ENCODE data around the gene HDAC3. TPM values are rescaled to one million over a fixed set of nuclear protein-coding genes. Genes with fewer than 3 reads are reported as not detected.

Gene HDAC3
- total RNA-seq, 2 donors from 2014 or later = 73.3 to 78.9 TPM

DNA sequence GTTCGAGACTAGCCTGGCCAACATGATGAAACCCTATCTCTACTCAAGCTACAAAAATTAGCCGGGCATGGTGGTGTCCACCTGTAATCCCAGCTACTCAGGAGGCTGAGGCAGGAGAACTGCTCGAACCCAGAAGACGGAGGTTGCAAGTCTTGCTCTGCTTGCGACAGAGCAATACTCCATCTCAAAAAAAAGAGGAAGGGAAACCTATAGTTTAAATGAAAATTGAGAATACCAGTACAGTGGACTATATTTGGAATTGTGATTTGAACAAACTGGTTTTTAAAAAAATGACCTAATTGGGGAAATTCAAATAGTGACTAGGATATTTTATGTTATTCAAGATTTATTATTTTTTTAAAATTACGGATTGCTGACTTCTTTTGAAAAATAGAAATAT, 51.1 kb downstream of the HDAC3 start:
- peaks cover 55% of the 10 kb centered on the region for H3K36me3 Mint-ChIP-seq (ENCODE audit: low read depth)
- DNase-seq = no peak
- no peak overlapping the region for H3K4me3 Mint-ChIP-seq
- TF ChIP-seq, protein P1, sequence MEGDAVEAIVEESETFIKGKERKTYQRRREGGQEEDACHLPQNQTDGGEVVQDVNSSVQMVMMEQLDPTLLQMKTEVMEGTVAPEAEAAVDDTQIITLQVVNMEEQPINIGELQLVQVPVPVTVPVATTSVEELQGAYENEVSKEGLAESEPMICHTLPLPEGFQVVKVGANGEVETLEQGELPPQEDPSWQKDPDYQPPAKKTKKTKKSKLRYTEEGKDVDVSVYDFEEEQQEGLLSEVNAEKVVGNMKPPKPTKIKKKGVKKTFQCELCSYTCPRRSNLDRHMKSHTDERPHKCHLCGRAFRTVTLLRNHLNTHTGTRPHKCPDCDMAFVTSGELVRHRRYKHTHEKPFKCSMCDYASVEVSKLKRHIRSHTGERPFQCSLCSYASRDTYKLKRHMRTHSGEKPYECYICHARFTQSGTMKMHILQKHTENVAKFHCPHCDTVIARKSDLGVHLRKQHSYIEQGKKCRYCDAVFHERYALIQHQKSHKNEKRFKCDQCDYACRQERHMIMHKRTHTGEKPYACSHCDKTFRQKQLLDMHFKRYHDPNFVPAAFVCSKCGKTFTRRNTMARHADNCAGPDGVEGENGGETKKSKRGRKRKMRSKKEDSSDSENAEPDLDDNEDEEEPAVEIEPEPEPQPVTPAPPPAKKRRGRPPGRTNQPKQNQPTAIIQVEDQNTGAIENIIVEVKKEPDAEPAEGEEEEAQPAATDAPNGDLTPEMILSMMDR (conservative IDR thresholded peaks at IDR 0.05) = no peak
- Histone ChIP-seq H3K9me3 (ENCODE audit: control insufficient read depth, low read length) (no peaks in the 10 kb centered on the region), H3K27me3 (ENCODE audit: control insufficient read depth, insufficient read depth, low read length, poor library complexity, severe bottlenecking) (no peaks in the 10 kb centered on the region), H3K4me3 (ENCODE audit: low read length) (no peak overlapping the region), H3K36me3 (ENCODE audit: control insufficient read depth, insufficient read depth, low read length) (peaks cover 82% of the 10 kb centered on the region), H3K27ac (ENCODE audit: low read depth, low read length) (no peak overlapping the region), H3K9ac (ENCODE audit: extremely low read depth, low read length, poor library complexity, severe bottlenecking) (no peak overlapping the region), H3K4me1 (ENCODE audit: control insufficient read depth, insufficient read depth, low read length) (no peaks in the 10 kb centered on the region)
- peaks cover 1% of the 10 kb centered on the region for H3K4me1 Mint-ChIP-seq
- H3K27ac Mint-ChIP-seq = no peak overlapping the region
- H3K9me3 Mint-ChIP-seq = no peaks in the 10 kb centered on the region
- no peaks in the 10 kb centered on the region for H3K27me3 Mint-ChIP-seq (ENCODE audit: insufficient read depth)
- 88 to 92% methylated on average over 4 to 6 of the region's 6 CpGs for WGBS, 2 experiments (ENCODE audit: insufficient coverage in 1 of 2, insufficient read length in 1 of 2)

DNA sequence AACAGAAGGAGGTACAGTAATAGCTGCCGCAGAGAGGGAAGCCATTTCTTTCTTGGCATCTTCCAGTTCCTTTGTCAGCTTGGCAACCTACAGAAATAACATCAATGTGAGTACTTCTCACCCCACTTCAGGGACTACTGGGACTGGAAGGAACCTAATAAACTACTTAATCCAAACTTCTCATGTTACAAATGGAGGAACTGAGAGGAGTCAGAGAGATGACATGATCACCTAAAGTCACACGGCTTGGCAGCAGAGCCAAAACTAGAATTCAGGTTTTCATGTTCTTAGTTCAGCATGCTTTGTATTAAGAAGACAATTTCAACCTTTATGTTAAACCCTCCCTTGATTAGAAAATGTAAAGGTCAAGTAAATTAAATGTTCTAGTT, 62.5 kb downstream of the HDAC3 start:
- no peak overlapping the region for H3K27ac ChIP-seq (ENCODE audit: low read depth, low read length)
- Mint-ChIP-seq H3K27ac (no peak overlapping the region), H3K36me3 (ENCODE audit: low read depth) (peaks cover 72% of the 10 kb centered on the region), H3K4me1 (no peaks in the 10 kb centered on the region), H3K27me3 (ENCODE audit: insufficient read depth) (no peaks in the 10 kb centered on the region), H3K9me3 (no peaks in the 10 kb centered on the region), H3K4me3 (no peak overlapping the region)
- H3K4me1 ChIP-seq (ENCODE audit: control insufficient read depth, insufficient read depth, low read length) = no peaks in the 10 kb centered on the region
- 95% methylated on average over 2 of the region's 2 CpGs; no CpG with 5 or more reads in 1 of the 2 experiments for WGBS, 2 experiments (ENCODE audit: insufficient coverage in 1 of 2, insufficient read length in 1 of 2)
- no peak overlapping the region for H3K9ac ChIP-seq (ENCODE audit: extremely low read depth, low read length, poor library complexity, severe bottlenecking)
- H3K9me3 ChIP-seq (ENCODE audit: control insufficient read depth, low read length) = no peaks in the 10 kb centered on the region
- no peak for DNase-seq
- H3K36me3 ChIP-seq (ENCODE audit: control insufficient read depth, insufficient read depth, low read length) = peaks cover 89% of the 10 kb centered on the region
- H3K27me3 ChIP-seq (ENCODE audit: control insufficient read depth, insufficient read depth, low read length, poor library complexity, severe bottlenecking) = no peaks in the 10 kb centered on the region
- H3K4me3 ChIP-seq (ENCODE audit: low read length) = no peak overlapping the region
- TF ChIP-seq, protein P1 (conservative IDR thresholded peaks at IDR 0.05) = no peak

DNA sequence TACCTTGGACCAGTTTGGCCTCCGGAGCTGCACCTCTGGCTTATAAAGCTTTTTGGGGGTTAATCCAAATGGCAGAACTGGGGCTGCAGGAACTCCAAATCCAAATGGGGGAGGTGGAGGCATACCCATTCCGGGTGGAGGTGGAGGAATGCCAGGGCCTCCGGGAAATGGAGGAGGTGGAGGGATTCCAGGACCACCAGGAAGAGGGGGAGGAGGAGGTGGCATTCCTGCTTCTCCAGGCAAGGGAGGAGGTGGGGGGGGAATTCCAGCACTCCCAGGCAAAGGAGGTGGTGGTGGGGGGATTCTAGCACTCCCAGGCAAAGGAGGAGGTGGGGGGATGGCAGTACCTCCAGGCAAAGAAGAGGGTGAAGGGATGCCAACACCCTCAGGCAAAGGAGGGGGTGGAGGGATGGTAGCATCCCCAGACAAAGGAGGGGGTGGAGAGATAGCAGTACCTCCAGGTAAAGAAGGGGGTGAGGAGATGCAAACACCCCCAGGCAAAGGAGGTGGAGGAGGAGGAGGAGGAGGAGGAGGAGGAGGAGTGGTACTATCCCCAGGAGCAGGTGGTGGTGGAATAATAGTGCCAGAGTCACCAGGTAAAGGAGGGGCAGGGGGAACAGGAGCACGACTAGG, 63.0 kb downstream of the HDAC3 start:
- Mint-ChIP-seq H3K4me1 (no peaks in the 10 kb centered on the region), H3K27ac (no peak overlapping the region)

More for the DNA sequence above, 63.0 kb downstream of the HDAC3 start:
- no peak overlapping the region for H3K27ac ChIP-seq (ENCODE audit: low read depth, low read length)
- 76 to 89% methylated on average over 2 to 4 of the region's 4 CpGs for WGBS, 2 experiments (ENCODE audit: insufficient coverage in 1 of 2, insufficient read length in 1 of 2)
- H3K4me3 ChIP-seq (ENCODE audit: low read length) = no peak overlapping the region
- H3K36me3 ChIP-seq (ENCODE audit: control insufficient read depth, insufficient read depth, low read length) = peaks cover 89% of the 10 kb centered on the region
- Mint-ChIP-seq H3K36me3 (ENCODE audit: low read depth) (peaks cover 67% of the 10 kb centered on the region), H3K27me3 (ENCODE audit: insufficient read depth) (no peaks in the 10 kb centered on the region), H3K9me3 (no peaks in the 10 kb centered on the region), H3K4me3 (no peak overlapping the region)
- TF ChIP-seq, protein P1 (conservative IDR thresholded peaks at IDR 0.05) = no peak
- H3K27me3 ChIP-seq (ENCODE audit: control insufficient read depth, insufficient read depth, low read length, poor library complexity, severe bottlenecking) = no peaks in the 10 kb centered on the region
- H3K9me3 ChIP-seq (ENCODE audit: control insufficient read depth, low read length) = no peaks in the 10 kb centered on the region
- H3K4me1 ChIP-seq (ENCODE audit: control insufficient read depth, insufficient read depth, low read length) = no peaks in the 10 kb centered on the region
- no peak overlapping the region for H3K9ac ChIP-seq (ENCODE audit: extremely low read depth, low read length, poor library complexity, severe bottlenecking)
- DNase-seq = no peak

Other genes starting within 250 kb of the HDAC3 start
- gene PCDHGB4, start 249.2 kb downstream of the HDAC3 start, total RNA-seq = 10 to 100 TPM; 10.7 to 13.9 TPM
- gene PCDHGA8, start 244.2 kb downstream of the HDAC3 start, total RNA-seq = 1 to 10 TPM; 1.1 to 3.0 TPM
- 10 to 100 TPM in 1 of 2 donors, 1 to 10 TPM in 1; 1.3 to 17.3 TPM for gene PCDHGB5, start 238.9 kb downstream of the HDAC3 start, total RNA-seq
- 1 to 10 TPM in 1 of 2 donors, under 1 TPM in 1; 0.89 to 7.3 TPM for gene PCDHGA9, start 234.1 kb downstream of the HDAC3 start, total RNA-seq
- 10 to 100 TPM in 1 of 2 donors, 1 to 10 TPM in 1; 8.3 to 10.8 TPM for gene PCDHGB6, start 228.8 kb downstream of the HDAC3 start, total RNA-seq
- gene PCDHGA10, start 223.9 kb downstream of the HDAC3 start, total RNA-seq = 10 to 100 TPM in 1 of 2 donors, 1 to 10 TPM in 1; 3.2 to 20.7 TPM
- 10 to 100 TPM; 15.3 to 19.3 TPM for gene PCDHGB7, start 219.2 kb downstream of the HDAC3 start, total RNA-seq
- gene PCDHGA11, start 215.8 kb downstream of the HDAC3 start, total RNA-seq = 10 to 100 TPM in 1 of 2 donors, 1 to 10 TPM in 1; 8.5 to 10.6 TPM
- gene PCDHGA12, start 206.3 kb downstream of the HDAC3 start, total RNA-seq = 1 to 10 TPM; 1.4 to 4.1 TPM
- gene PCDHGC3, start 160.9 kb downstream of the HDAC3 start, total RNA-seq = 10 to 100 TPM; 13.9 to 27.6 TPM
- gene PCDHGC4, start 151.8 kb downstream of the HDAC3 start, total RNA-seq = 1 to 10 TPM; 2.6 to 3.0 TPM
- 1 to 10 TPM in 1 of 2 donors, under 1 TPM in 1; 0.71 to 1.8 TPM for gene PCDHGC5, start 147.8 kb downstream of the HDAC3 start, total RNA-seq
- 100 to 1,000 TPM; 104 to 106 TPM for gene DIAPH1, start 17.8 kb downstream of the HDAC3 start, total RNA-seq
- gene RELL2, start 148 bp upstream of the HDAC3 start, total RNA-seq = 1 to 10 TPM; 3.1 to 6.2 TPM
- 10 to 100 TPM; 34.8 to 41.7 TPM for gene FCHSD1, start 14.6 kb upstream of the HDAC3 start, total RNA-seq
- 10 to 100 TPM; 32.5 to 41.3 TPM for gene ARAP3, start 45.4 kb upstream of the HDAC3 start, total RNA-seq
- gene PCDH1, start 241.6 kb upstream of the HDAC3 start, total RNA-seq = 10 to 100 TPM; 45.4 to 69.7 TPM

Measured in endodermal cell (in vitro differentiated cells).